HG03064 (cell line): ENCODE data around the gene KLF6.

ENCODE experiments used
- ATAC-seq: cut with Tn5 transposase; IDR thresholded peaks from one replicate; pipeline ENCODE4 v1.9.1; 2021; ENCODE audit warnings: low read depth; ENCODE audit not compliant: unreplicated experiment

Gene KLF6

GRCh38 chr10:3784510-3785250 is at the start of gene KLF6:
Gene KLF6, minus strand, starts transcription at chr10:3785209. Its CDS starts 195 bp downstream, at chr10:3785014.
- peak; percentile 5 for ATAC-seq

- ATAC-seq = no peak
Measured at GRCh38 chr10:3834404-3834803, 49.4 kb upstream of the KLF6 start.

GRCh38 chr10:3833046-3833445 is 48.0 kb upstream of the KLF6 start:
- no peak for ATAC-seq

GRCh38 chr10:3832022-3832786 is 47.2 kb upstream of the KLF6 start:
- ATAC-seq = no peak

- ATAC-seq = no peak
Measured at GRCh38 chr10:3831608-3832007, 46.6 kb upstream of the KLF6 start.

GRCh38 chr10:3830946-3831345 is 45.9 kb upstream of the KLF6 start:
- no peak for ATAC-seq

GRCh38 chr10:3829156-3830050 is 44.4 kb upstream of the KLF6 start:
- ATAC-seq = no peak

GRCh38 chr10:3828404-3829155 is 43.6 kb upstream of the KLF6 start:
- no peak for ATAC-seq

- no peak for ATAC-seq
Measured at GRCh38 chr10:3827768-3828403, 42.9 kb upstream of the KLF6 start.

- ATAC-seq = no peak
Measured at GRCh38 chr10:3827266-3827665, 42.3 kb upstream of the KLF6 start.

GRCh38 chr10:3825862-3826351 is 40.9 kb upstream of the KLF6 start:
- ATAC-seq = no peak

GRCh38 chr10:3825244-3825643 is 40.2 kb upstream of the KLF6 start:
- ATAC-seq = no peak

- ATAC-seq = no peak
Measured at GRCh38 chr10:3822541-3823330, 37.7 kb upstream of the KLF6 start.

GRCh38 chr10:3820255-3820654 is 35.2 kb upstream of the KLF6 start:
- no peak for ATAC-seq

GRCh38 chr10:3816995-3817394 is 32.0 kb upstream of the KLF6 start:
- ATAC-seq = no peak

- no peak for ATAC-seq
Measured at GRCh38 chr10:3814838-3815220, 29.8 kb upstream of the KLF6 start.

- no peak for ATAC-seq
Measured at GRCh38 chr10:3813986-3814837, 29.2 kb upstream of the KLF6 start.

- no peak for ATAC-seq
Measured at GRCh38 chr10:3813267-3813666, 28.3 kb upstream of the KLF6 start.
